Heart right ventricle (tissue), 16 donors: ENCODE data around the gene SLC17A5. TPM values are rescaled to one million over a fixed set of nuclear protein-coding genes. Genes with fewer than 3 reads are reported as not detected.

Experiments
- ATAC-seq, 8 donors: fragments of 200-7000 bp; cut with Tn5 transposase; one replicate each; pipeline ENCODE4 v1.9.1; 2020; ENCODE audit warnings: mild to moderate bottlenecking in 8 of 8, moderate library complexity in 8 of 8, moderate number of reproducible peaks in 1 of 8
- DNase-seq, 2 donors: peaks; one replicate each; pipeline ENCODE4 v3.0.0-alpha.2; 2020
- H3K27ac ChIP-seq, 10 donors: fragments of 200-600 bp; sonication (generic) in 2 of 10; one replicate each; pipeline versions ENCODE4 v1.5.0 to v1.8.0; 2020 to 2022; ENCODE audit warnings: mild to moderate bottlenecking in 3 of 10
- H3K27me3 ChIP-seq, 7 donors: fragments of 200-600 bp; one replicate each; pipeline ENCODE4 v1.8.0; 2021 to 2022; ENCODE audit warnings: mild to moderate bottlenecking in 2 of 7
- H3K36me3 ChIP-seq, 9 donors: fragments of 200-600 bp; sonication (generic) in 1 of 9; one replicate each; pipeline versions ENCODE4 v1.5.0 to v1.8.0; 2020 to 2022; ENCODE audit warnings: mild to moderate bottlenecking in 2 of 9
- H3K4me1 ChIP-seq, 9 donors: fragments of 200-600 bp; sonication (generic) in 1 of 9; one replicate each; pipeline versions ENCODE4 v1.5.0 to v1.8.0; 2020 to 2022; ENCODE audit warnings: mild to moderate bottlenecking in 4 of 9
- H3K4me3 ChIP-seq, 10 donors: fragments of 200-600 bp; sonication (generic) in 2 of 10; one replicate each; pipeline versions ENCODE4 v1.5.0 to v1.8.0; 2020 to 2022; ENCODE audit warnings: mild to moderate bottlenecking in 7 of 10, moderate library complexity in 2 of 10
- H3K9me3 ChIP-seq, 11 donors: fragments of 200-600 bp in 10 of 11; sonication (generic) in 2 of 11; one replicate each; pipeline versions ENCODE4 v1.5.0 to v1.8.0; 2013 to 2022; ENCODE audit warnings: mild to moderate bottlenecking in 2 of 11, control low read depth in 1 of 11, moderate library complexity in 1 of 11
- WGBS, 2 donors: extraction: QIAGEN DNeasy Blood & Tissue Kit; methylation state at CpG; one replicate each; pipeline ENCODE4 v1.1.7; 2013; ENCODE audit warnings: inconsistent platforms in 1 of 2; 5-methylcytosine and 5-hydroxymethylcytosine counted together
- intact Hi-C, 10 donors: fragments of 100-400 bp; cut with DNase I; formaldehyde crosslinking; loops; one replicate each; pipeline versions ENCODE4 v1.11.1 to v1.14.2; 2022
- polyA plus RNA-seq, 2 donors: library from polyadenylated mRNA; stranded (reverse); fragments of 200-250 nt; gene quantifications; one replicate each; pipeline ENCODE4 v1.2.3, GENCODE V29; 2013
- total RNA-seq, 10 donors: library from RNA; stranded (reverse); fragmentation: NEBNext Ultra II Directional in 3 of 10; extraction: Animal tissue kit (Norgen Biotek cat#: 25700) in 3 of 10; gene quantifications; one replicate each; pipeline versions ENCODE4 v1.2.1 to v1.2.4, GENCODE V29; 2021 to 2023
- TF ChIP-seq, protein P1 (sequence below), 9 donors: fragments of 200-600 bp; sonication (generic) in 2 of 9; IDR thresholded peaks; one replicate each; pipeline versions ENCODE4 v1.5.0 to v1.8.0; 2021 to 2022; ENCODE audit warnings: antibody characterized with exemption in 9 of 9, mild to moderate bottlenecking in 5 of 9, moderate library complexity in 1 of 9
- donor health status: Arrhythmogenic right ventricular cardiomyopathy.
- donor health status: ischemic (EF 13 %, LVEDD 7.1; RV severe dilation, severe dysfunction).
- donor health status: healthy with polysubstance abuse.
- donor health status: DM: no; HTN: yes; CAD: no.
- donor health status: DM: no; HTN: no; CAD: no.
- donor health status: ischemic (EF 25% LVEDD 6.9; RV normal size, moderate dysfunction).
- donor health status: ischemic (EF 25% LVEDD 5.7; RV mildly dilated, moderate dysfunction).
- donor health status: healthy.
- donor health status: DM: yes; HTN: yes; CAD: no.
- donor health status: Ischemic cardiomyopathy.
- donor health status: ischemic (EF 35%, LVEDD 5.7; RV mildly dilated, moderate dysfunction).
- donor health status: nonischemic (EF 11% LVEDD 7.7; RV severe dilation, severe dysfunction).
- donor health status: DM: yes; HTN: yes; CAD: no.
- donor health status: PGD.
- donor health status: ischemic (EF 29% LVEDD 5.4; RV normal size, mild dysfunction).
- donor health status: nonischemic (EF 23%, LVEDD 6.1; RV moderate dilation, normal function).

SLC17A5 gene
- total and polyA plus RNA-seq, 12 donors = 1.9 to 7.6 (median 4.7) TPM

DNA sequence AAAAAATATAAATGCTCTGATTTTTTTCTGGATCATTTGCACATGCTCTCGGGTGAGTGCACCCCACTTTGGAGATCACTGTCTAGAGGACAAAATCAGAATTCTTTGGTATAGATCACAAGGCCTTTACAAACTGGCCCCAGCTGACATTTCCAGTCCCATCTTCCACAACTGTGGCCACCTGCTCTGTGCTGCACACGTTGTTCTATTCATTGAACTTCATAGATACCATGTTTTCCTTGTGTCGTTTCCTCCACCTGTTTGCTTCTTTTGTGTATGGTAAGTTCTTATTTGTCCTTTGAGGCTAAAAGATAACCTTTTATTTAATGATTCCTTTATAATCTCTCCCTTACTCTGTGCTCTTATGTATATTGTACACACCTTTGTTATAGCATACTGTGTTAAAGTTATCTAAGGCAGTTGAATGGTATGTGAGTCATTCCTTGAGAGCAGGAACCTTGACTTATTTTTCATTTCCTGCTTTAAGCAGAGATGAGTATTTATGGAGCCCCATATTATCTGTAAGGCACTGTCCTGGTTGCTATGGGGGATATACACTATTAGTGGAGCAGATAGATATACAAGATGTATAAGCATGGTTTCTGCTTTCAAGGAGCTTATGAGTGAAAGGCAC lies 12.0 kb upstream of the SLC17A5 start:
- TF ChIP-seq, protein P1, sequence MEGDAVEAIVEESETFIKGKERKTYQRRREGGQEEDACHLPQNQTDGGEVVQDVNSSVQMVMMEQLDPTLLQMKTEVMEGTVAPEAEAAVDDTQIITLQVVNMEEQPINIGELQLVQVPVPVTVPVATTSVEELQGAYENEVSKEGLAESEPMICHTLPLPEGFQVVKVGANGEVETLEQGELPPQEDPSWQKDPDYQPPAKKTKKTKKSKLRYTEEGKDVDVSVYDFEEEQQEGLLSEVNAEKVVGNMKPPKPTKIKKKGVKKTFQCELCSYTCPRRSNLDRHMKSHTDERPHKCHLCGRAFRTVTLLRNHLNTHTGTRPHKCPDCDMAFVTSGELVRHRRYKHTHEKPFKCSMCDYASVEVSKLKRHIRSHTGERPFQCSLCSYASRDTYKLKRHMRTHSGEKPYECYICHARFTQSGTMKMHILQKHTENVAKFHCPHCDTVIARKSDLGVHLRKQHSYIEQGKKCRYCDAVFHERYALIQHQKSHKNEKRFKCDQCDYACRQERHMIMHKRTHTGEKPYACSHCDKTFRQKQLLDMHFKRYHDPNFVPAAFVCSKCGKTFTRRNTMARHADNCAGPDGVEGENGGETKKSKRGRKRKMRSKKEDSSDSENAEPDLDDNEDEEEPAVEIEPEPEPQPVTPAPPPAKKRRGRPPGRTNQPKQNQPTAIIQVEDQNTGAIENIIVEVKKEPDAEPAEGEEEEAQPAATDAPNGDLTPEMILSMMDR (IDR thresholded peaks at IDR 0.05) = no peak
- DNase-seq (no peak), ATAC-seq (no peak)
- 69 to 71% methylated on average over 3 of the region's 3 CpGs for WGBS, 2 donors
- H3K27me3 ChIP-seq = peaks cover 0 to 7% (median 0%) of the 10 kb centered on the region in 7 donors
- H3K27ac ChIP-seq = no peak overlapping the region
- H3K9me3 ChIP-seq = no peaks in the 10 kb centered on the region
- peaks cover 0 to 5% (median 0%) of the 10 kb centered on the region in 9 donors for H3K4me1 ChIP-seq
- intact Hi-C loops = no loop called here
- H3K36me3 ChIP-seq = no peaks in the 10 kb centered on the region
- no peak overlapping the region for H3K4me3 ChIP-seq

DNA sequence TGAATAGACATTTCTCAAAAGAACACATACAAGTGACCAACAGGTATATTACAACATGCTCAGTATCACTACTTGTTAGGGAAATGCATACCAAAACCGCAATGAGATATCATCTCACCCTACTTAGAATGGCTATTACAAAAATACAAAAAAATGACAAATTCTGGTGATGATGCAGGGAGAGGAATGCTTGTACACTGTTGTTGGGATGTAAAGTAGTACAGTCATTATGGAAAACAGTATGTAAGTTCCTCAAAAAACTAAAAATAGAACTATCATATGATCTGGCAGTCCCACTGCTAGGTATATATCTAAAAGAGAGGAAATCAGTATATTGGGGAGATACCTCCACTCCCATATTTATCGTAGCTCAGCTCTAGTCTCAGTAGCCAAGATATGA lies 10.9 kb upstream of the SLC17A5 start:
- Histone ChIP-seq H3K4me1 (peaks cover 0 to 5% (median 0%) of the 10 kb centered on the region in 9 donors), H3K27me3 (peaks cover 0 to 7% (median 0%) of the 10 kb centered on the region in 7 donors), H3K27ac (no peak overlapping the region), H3K4me3 (no peak overlapping the region), H3K9me3 (no peaks in the 10 kb centered on the region), H3K36me3 (no peaks in the 10 kb centered on the region)
- intact Hi-C loops = no loop called here
- TF ChIP-seq, protein P1 (IDR thresholded peaks at IDR 0.05) = no peak
- ATAC-seq (no peak), DNase-seq (no peak)
- 85 to 87% methylated on average over 2 of the region's 2 CpGs for WGBS, 2 donors

DNA sequence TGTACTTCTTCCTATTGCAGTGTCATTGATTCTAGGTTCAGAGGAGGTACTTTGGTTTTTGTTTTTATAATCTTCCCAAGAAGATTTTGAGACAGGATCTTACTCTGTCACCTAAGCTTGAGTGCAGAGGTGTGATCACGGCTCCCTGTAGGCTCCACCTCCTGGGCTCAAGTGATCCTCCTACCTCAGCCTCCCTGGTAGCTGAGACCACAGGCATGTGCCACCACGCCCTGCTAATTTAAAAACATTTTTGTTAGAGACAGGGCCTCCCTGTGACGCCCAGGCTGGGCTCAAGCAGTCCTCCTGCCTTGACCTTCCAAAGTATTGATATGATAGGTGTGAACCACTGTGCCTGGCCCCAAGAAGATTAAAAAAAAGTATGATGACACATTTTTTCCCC lies 3.4 kb upstream of the SLC17A5 start:
- Histone ChIP-seq H3K36me3 (no peaks in the 10 kb centered on the region), H3K4me1 (peaks cover 0 to 20% (median 14%) of the 10 kb centered on the region in 9 donors), H3K9me3 (no peaks in the 10 kb centered on the region), H3K27ac (no peak overlapping the region), H3K4me3 (no peak overlapping the region), H3K27me3 (no peaks in the 10 kb centered on the region)
- no peak for DNase-seq
- TF ChIP-seq, protein P1 (IDR thresholded peaks at IDR 0.05) = no peak
- intact Hi-C loops = no loop called here
- WGBS, 2 donors = 93% methylated on average over 3 of the region's 3 CpGs
- no peak for ATAC-seq

DNA sequence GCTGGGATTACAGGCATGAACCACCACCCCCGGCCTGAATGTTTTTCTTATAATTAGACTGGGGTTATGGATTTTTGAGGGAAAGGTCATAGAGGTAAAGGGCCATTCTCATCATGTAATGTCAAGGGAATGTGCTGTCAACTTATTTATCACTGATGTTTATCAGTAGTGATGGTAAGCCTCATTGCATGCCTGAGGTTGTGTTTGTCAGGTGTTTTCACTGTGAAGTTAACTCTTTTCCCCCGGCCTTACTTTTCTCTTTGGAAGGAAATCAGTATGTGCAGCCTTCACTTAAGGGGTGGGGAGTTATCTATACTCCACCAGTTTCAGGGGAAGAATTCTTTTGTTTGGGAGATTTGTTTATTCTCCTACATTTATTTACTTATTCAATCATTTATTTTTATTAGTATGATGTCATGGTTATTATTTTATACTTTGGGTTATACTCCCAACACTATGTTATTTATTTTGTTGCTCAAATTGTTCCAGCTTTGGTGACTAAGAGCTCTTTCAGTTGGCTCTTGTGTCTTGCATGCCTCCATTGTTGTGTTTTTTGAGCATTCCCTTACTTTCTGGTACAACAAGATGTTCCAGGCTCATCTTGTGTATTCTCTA lies 2.8 kb upstream of the SLC17A5 start:
- Histone ChIP-seq H3K4me1 (peaks cover 0 to 25% (median 15%) of the 10 kb centered on the region in 9 donors), H3K36me3 (no peaks in the 10 kb centered on the region), H3K4me3 (no peak overlapping the region), H3K27me3 (no peaks in the 10 kb centered on the region), H3K9me3 (no peaks in the 10 kb centered on the region), H3K27ac (no peak overlapping the region)
- ATAC-seq (no peak), DNase-seq (no peak)
- intact Hi-C loops = no loop called here
- WGBS, 2 donors = 95 to 98% methylated on average over 2 of the region's 2 CpGs
- TF ChIP-seq, protein P1 (IDR thresholded peaks at IDR 0.05) = no peak
